Dedifferentiated amniotic fluid mesenchymal stem cell (primary cell): Measurements from ENCODE around the gene COL27A1.

ENCODE experiments used
- DNase-seq: peaks from one replicate; pipeline ENCODE4 v3.0.0-alpha.2; 2016; ENCODE audit errors: extremely low spot score

Gene COL27A1

GRCh38 chr9:114168281-114169028 lies 13.1 kb downstream of the COL27A1 start:
- DNase-seq = no peak

- DNase-seq = no peak
Measured at GRCh38 chr9:114169029-114169951, 14.0 kb downstream of the COL27A1 start.

- no peak for DNase-seq
Measured at GRCh38 chr9:114169952-114170770, 14.8 kb downstream of the COL27A1 start.

GRCh38 chr9:114170771-114171461 lies 15.6 kb downstream of the COL27A1 start:
- DNase-seq = no peak

- DNase-seq = no peak
Measured at GRCh38 chr9:114171500-114171899, 16.2 kb downstream of the COL27A1 start.

GRCh38 chr9:114172981-114173833 lies 17.9 kb downstream of the COL27A1 start:
- no peak for DNase-seq

- no peak for DNase-seq
Measured at GRCh38 chr9:114174557-114174875, 19.2 kb downstream of the COL27A1 start.

- DNase-seq = peak; percentile 51
Measured at GRCh38 chr9:114174876-114175771, 19.8 kb downstream of the COL27A1 start.

- no peak for DNase-seq
Measured at GRCh38 chr9:114176624-114177291, 21.4 kb downstream of the COL27A1 start.

- no peak for DNase-seq
Measured at GRCh38 chr9:114177423-114178064, 22.2 kb downstream of the COL27A1 start.

GRCh38 chr9:114178076-114178475 lies 22.7 kb downstream of the COL27A1 start:
- DNase-seq = no peak

- DNase-seq = no peak
Measured at GRCh38 chr9:114178756-114179450, 23.6 kb downstream of the COL27A1 start.

GRCh38 chr9:114179516-114179915 lies 24.2 kb downstream of the COL27A1 start:
- DNase-seq = no peak

- DNase-seq = no peak
Measured at GRCh38 chr9:114180696-114181606, 25.6 kb downstream of the COL27A1 start.

GRCh38 chr9:114181607-114182409 lies 26.5 kb downstream of the COL27A1 start:
- DNase-seq = no peak

GRCh38 chr9:114183006-114183405 lies 27.7 kb downstream of the COL27A1 start:
- no peak for DNase-seq
